ENCODE measurements around the gene NTRK2.

DNA sequence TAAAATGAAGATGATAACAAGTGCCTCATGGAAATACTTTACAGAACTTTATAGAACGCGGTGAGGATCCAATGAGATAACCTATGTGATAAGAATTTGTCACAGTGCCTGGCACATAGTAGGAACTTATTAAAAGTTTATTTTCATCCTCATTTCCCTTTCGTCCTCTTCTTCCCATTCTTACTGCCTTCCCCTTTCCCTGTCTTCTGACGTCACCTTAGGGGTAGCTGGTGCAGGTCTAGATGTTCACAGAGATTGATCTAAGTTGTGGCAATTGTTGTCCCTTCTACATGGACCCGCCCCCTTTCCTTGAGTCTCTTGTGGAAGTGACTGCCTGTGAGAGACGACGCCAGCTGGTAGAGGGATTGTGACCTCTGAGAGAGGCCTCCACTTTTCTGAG lies 46.5 kb upstream of the NTRK2 start:
- TF ChIP-seq CTCF (conservative IDR thresholded peaks at IDR 0.05; ENCODE audit: low read length) (no peak), EZH2phosphoT487 (IDR thresholded peaks at IDR 0.05; ENCODE audit: borderline replicate concordance) (no peak)

Measured in Loucy (cell line).